Panc1 (cell line): Measurements from ENCODE around the gene FCAMR. TPM values are rescaled to one million over a fixed set of nuclear protein-coding genes. Genes with fewer than 3 reads are reported as not detected.

Source experiments
- ATAC-seq: fragments of 200-7000 bp; cut with Tn5 transposase; 2 replicates; pipeline ENCODE4 v1.9.1; 2020; ENCODE audit warnings: mild to moderate bottlenecking, moderate library complexity
- BruUV-seq: library from RNA; stranded (reverse); fragments of 400-500 nt; replicated peaks from 2 replicates; lab custom pipeline; 2021; lab: Mats Ljungman, UMichigan
- CTCF ChIA-PET: fragments of 300-600 bp; sonication (Branson Sonifier 250); formaldehyde crosslinking; loops from one replicate; lab custom pipeline; 2022; ENCODE audit warnings: antibody characterized with exemption; lab: Charles Lee
- POLR2A ChIA-PET: fragments of 300-600 bp; sonication (Branson Sonifier 250); formaldehyde crosslinking; loops from one replicate; lab custom pipeline; 2022; ENCODE audit warnings: antibody characterized with exemption; lab: Charles Lee
- DNase-seq: peaks from one replicate; pipeline ENCODE4 v3.0.0-alpha.2; 2010; ENCODE audit warnings: low read depth, low spot score
- H3K27ac ChIP-seq: 2 replicates; pipeline ENCODE4 v1.5.1; 2011; ENCODE audit warnings: mild to moderate bottlenecking, low read length, inconsistent platforms
- H3K27me3 ChIP-seq: fragments of 200-500 bp; sonication (Bioruptor generic); 2 replicates; pipeline ENCODE4 v1.6.0; 2014; ENCODE audit warnings: low read length, inconsistent platforms; ENCODE audit not compliant: control insufficient read depth, insufficient read depth
- H3K36me3 ChIP-seq: fragments of 200-500 bp; sonication (Bioruptor generic); 2 replicates; pipeline ENCODE4 v1.5.1; 2014; ENCODE audit warnings: inconsistent platforms, mild to moderate bottlenecking, low read length, moderate library complexity; ENCODE audit not compliant: control insufficient read depth, insufficient read depth
- H3K4me1 ChIP-seq: 2 replicates; pipeline ENCODE4 v1.5.1; 2011; ENCODE audit warnings: inconsistent platforms, mild to moderate bottlenecking, low read length, moderate library complexity; ENCODE audit not compliant: control insufficient read depth, insufficient read depth
- H3K4me3 ChIP-seq, 2 experiments: 2 replicates each; pipeline ENCODE4 v1.5.1; 2011 to 2012; ENCODE audit warnings: low read depth in 2 of 2, low read length in 2 of 2, mild to moderate bottlenecking in 2 of 2, inconsistent platforms in 1 of 2, moderate library complexity in 1 of 2
- H3K9me3 ChIP-seq: fragments of 200-500 bp; sonication (Bioruptor generic); 2 replicates; pipeline ENCODE4 v1.5.1; 2014; ENCODE audit warnings: low read depth, mild to moderate bottlenecking, inconsistent platforms, low read length, moderate library complexity; ENCODE audit not compliant: control insufficient read depth, insufficient read depth
- CTCF ChIP-seq: fragments of 450-650 bp; IDR thresholded peaks from 2 replicates; pipeline ENCODE4 v1.5.1; 2017; ENCODE audit warnings: mild to moderate bottlenecking
- POLR2AphosphoS5 ChIP-seq: IDR thresholded peaks from 2 replicates; pipeline ENCODE4 v1.6.1; 2012; ENCODE audit warnings: mild to moderate bottlenecking, low read depth, low read length, moderate library complexity
- REST ChIP-seq, 2 experiments: IDR thresholded peaks; 2 replicates each; pipeline ENCODE4 v1.6.1; 2011 to 2012; ENCODE audit warnings: low read depth in 2 of 2, control low read depth in 1 of 2, low read length in 1 of 2, mild to moderate bottlenecking in 1 of 2, moderate library complexity in 1 of 2; ENCODE audit not compliant: insufficient read depth in 1 of 2
- SIN3A ChIP-seq: IDR thresholded peaks from 2 replicates; pipeline ENCODE4 v1.6.1; 2012; ENCODE audit warnings: low read depth, mild to moderate bottlenecking, low read length, moderate library complexity, borderline replicate concordance; ENCODE audit not compliant: insufficient read depth
- TCF7L2 ChIP-seq: IDR thresholded peaks from 2 replicates; pipeline ENCODE4 v1.6.1; 2011; ENCODE audit warnings: mild to moderate bottlenecking, low read depth, low read length, inconsistent platforms
- in situ Hi-C: cut with HindIII; loops from 2 replicates; pipeline ENCODE4 v1.10.0; 2016; ENCODE audit warnings: low sequenced_read_pairs, low pct_unique_long_range_greater_than_20kb
- intact Hi-C: fragments of 100-400 bp; cut with micrococcal nuclease; formaldehyde crosslinking; loops from one replicate; pipeline ENCODE4 v1.10.0; 2022; ENCODE audit not compliant: unreplicated experiment
- total RNA-seq: library from RNA; stranded (reverse); gene quantifications from one replicate; pipeline ENCODE4 v1.2.1, GENCODE V29; 2021; ENCODE audit not compliant: unreplicated experiment

The FCAMR gene
- total RNA-seq, 1 experiment from 2014 or later = not detected

GRCh38 chr1:206913766-206914537, 56.3 kb downstream of the FCAMR start:
- Histone ChIP-seq H3K27ac (no peak overlapping the region), H3K27me3 (peaks cover 15% of the 10 kb centered on the region), H3K4me1 (no peaks in the 10 kb centered on the region), H3K36me3 (no peaks in the 10 kb centered on the region), H3K9me3 (no peaks in the 10 kb centered on the region), H3K4me3 (no peak overlapping the region)
- no peak for ATAC-seq
- ChIA-PET CTCF (no interaction called here), POLR2A (no interaction called here)
- BruUV-seq = no TSS peak
- intact Hi-C loops = loop anchor here (2.0 to 10.0 kb wide), 4 partner anchors 187 to 437 kb away; partner anchors contain the start of gene DYRK3
- no peak for TF ChIP-seq CTCF
- TF ChIP-seq TCF7L2 = no peak
- TF ChIP-seq REST (IDR thresholded peaks at IDR 0.05; ENCODE audit: insufficient read depth in 1 of 2, low read depth in 2 of 2, low read length in 1 of 2) = no peak
- no peak for TF ChIP-seq POLR2AphosphoS5
- no peak for TF ChIP-seq SIN3A
- in situ Hi-C loops = no loop called here
- DNase-seq = no peak

DNA sequence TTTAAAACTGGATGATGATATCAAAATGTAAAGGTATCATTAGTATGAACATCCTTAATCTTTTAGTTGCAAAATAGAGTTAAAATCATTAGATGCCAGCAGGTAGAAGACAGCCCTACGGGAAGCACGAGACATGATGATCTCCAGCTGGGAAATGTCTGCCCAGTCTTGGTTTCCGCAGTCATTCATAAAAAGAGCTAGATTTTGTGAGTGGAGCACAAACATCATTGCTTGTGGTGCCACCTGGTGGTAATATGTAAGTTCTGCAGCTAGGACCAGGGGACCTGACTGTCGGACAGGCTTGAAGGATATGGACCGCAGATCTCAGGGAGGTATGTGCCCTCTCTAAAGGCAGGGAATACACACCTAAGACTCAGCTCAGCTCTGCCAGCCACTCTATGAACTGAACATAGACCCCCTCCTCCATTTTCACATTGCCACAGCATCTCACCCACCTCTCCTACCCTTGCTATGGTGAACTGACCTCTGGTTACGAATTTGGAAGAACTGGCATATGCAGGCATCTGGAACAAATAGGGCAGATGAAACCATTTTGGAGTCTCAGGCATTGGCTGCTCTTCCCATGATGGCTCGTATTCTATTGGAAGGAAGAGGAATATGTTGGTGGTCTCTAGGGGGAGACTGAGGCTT, 57.7 kb downstream of the FCAMR start:
- in situ Hi-C loops (no loop called here), intact Hi-C loops (loop anchor here (2.0 to 10.0 kb wide), 4 partner anchors 186 to 435 kb away; partner anchors contain the start of gene DYRK3)
- ChIA-PET CTCF (interaction anchor here (0.8 to 2.2 kb wide), 6 partner anchors 12 to 282 kb away, joined by 3 to 19 read pairs (median 4); no protein-coding TSS in a partner anchor), POLR2A (no interaction called here)
- Histone ChIP-seq H3K36me3 (no peaks in the 10 kb centered on the region), H3K4me1 (no peaks in the 10 kb centered on the region), H3K9me3 (no peaks in the 10 kb centered on the region), H3K4me3 (no peak overlapping the region), H3K27me3 (peaks cover 23% of the 10 kb centered on the region), H3K27ac (no peak overlapping the region)
- TF ChIP-seq CTCF = peak; percentile 83
- no peak for TF ChIP-seq REST (IDR thresholded peaks at IDR 0.05; ENCODE audit: insufficient read depth in 1 of 2, low read depth in 2 of 2, low read length in 1 of 2)
- TF ChIP-seq POLR2AphosphoS5 = no peak
- no peak for TF ChIP-seq SIN3A
- no peak for TF ChIP-seq TCF7L2
- peak; percentile 57 for DNase-seq
- peak; percentile 77 for ATAC-seq
- BruUV-seq = no TSS peak
